ENCODE data around the gene ST3GAL5. TPM values are rescaled to one million over a fixed set of nuclear protein-coding genes. Genes with fewer than 3 reads are reported as not detected.

ST3GAL5 gene
- total RNA-seq, 1 experiment from 2014 or later, result 25.3 TPM

- Histone ChIP-seq H3K4me3 (ENCODE audit: low read depth, low read length, poor library complexity, severe bottlenecking) (no peak overlapping the region), H3K36me3 (ENCODE audit: insufficient read depth, low read length, poor library complexity, severe bottlenecking) (no peaks in the 10 kb centered on the region), H3K9me3 (ENCODE audit: low read depth, low read length, poor library complexity, severe bottlenecking) (no peaks in the 10 kb centered on the region), H3K4me1 (ENCODE audit: insufficient read depth, low read length, poor library complexity, severe bottlenecking) (peaks cover 4% of the 10 kb centered on the region), H3K27me3 (replicated peaks; ENCODE audit: insufficient read depth, low read depth, low read length, poor library complexity) (no peaks in the 10 kb centered on the region), H3K27ac (ENCODE audit: low read depth, low read length, poor library complexity, severe bottlenecking) (no peak overlapping the region)
- BruUV-seq (replicated peaks), result no TSS peak
- ChIA-PET CTCF (no interaction called here), POLR2A (ENCODE audit: low non-redundant PET) (no interaction called here)
- DNase-seq (ENCODE audit: low spot score), result no peak
- no peak for TF ChIP-seq EZH2 (IDR thresholded peaks at IDR 0.05; ENCODE audit: borderline replicate concordance, low read depth, low read length, poor library complexity, severe bottlenecking)
- TF ChIP-seq CTCF (conservative IDR thresholded peaks at IDR 0.05; ENCODE audit: low read depth, low read length), result no peak
- intact Hi-C loops (cut with micrococcal nuclease; ENCODE audit: unreplicated experiment), result no loop called here
Measured at GRCh38 chr2:85925216-85925671, 36.5 kb upstream of the ST3GAL5 start.

GRCh38 chr2:85924522-85924921, 35.7 kb upstream of the ST3GAL5 start:
- POLR2A ChIA-PET (ENCODE audit: low non-redundant PET), result no interaction called here
- Histone ChIP-seq H3K27ac (ENCODE audit: low read depth, low read length, poor library complexity, severe bottlenecking) (no peak overlapping the region), H3K36me3 (ENCODE audit: insufficient read depth, low read length, poor library complexity, severe bottlenecking) (no peaks in the 10 kb centered on the region), H3K4me3 (ENCODE audit: low read depth, low read length, poor library complexity, severe bottlenecking) (no peak overlapping the region), H3K4me1 (ENCODE audit: insufficient read depth, low read length, poor library complexity, severe bottlenecking) (peaks cover 4% of the 10 kb centered on the region), H3K27me3 (replicated peaks; ENCODE audit: insufficient read depth, low read depth, low read length, poor library complexity) (no peaks in the 10 kb centered on the region), H3K9me3 (ENCODE audit: low read depth, low read length, poor library complexity, severe bottlenecking) (no peaks in the 10 kb centered on the region)
- no TSS peak for BruUV-seq (replicated peaks)
- CTCF ChIA-PET, result no interaction called here
- TF ChIP-seq CTCF (conservative IDR thresholded peaks at IDR 0.05; ENCODE audit: low read depth, low read length), result no peak
- TF ChIP-seq EZH2 (IDR thresholded peaks at IDR 0.05; ENCODE audit: borderline replicate concordance, low read depth, low read length, poor library complexity, severe bottlenecking), result no peak
- intact Hi-C loops (cut with micrococcal nuclease; ENCODE audit: unreplicated experiment), result no loop called here
- DNase-seq (ENCODE audit: low spot score), result no peak

- ChIA-PET CTCF (no interaction called here), POLR2A (ENCODE audit: low non-redundant PET) (no interaction called here)
- TF ChIP-seq EZH2 (IDR thresholded peaks at IDR 0.05; ENCODE audit: borderline replicate concordance, low read depth, low read length, poor library complexity, severe bottlenecking) (no peak), CTCF (conservative IDR thresholded peaks at IDR 0.05; ENCODE audit: low read depth, low read length) (no peak)
- no peak for DNase-seq (ENCODE audit: low spot score)
- BruUV-seq (replicated peaks), result no TSS peak
- no peaks in the 10 kb centered on the region for H3K9me3 ChIP-seq (ENCODE audit: low read depth, low read length, poor library complexity, severe bottlenecking)
- intact Hi-C loops (cut with micrococcal nuclease; ENCODE audit: unreplicated experiment), result no loop called here
- H3K4me1 ChIP-seq (ENCODE audit: insufficient read depth, low read length, poor library complexity, severe bottlenecking), result peaks cover 4% of the 10 kb centered on the region
- no peak overlapping the region for H3K27ac ChIP-seq (ENCODE audit: low read depth, low read length, poor library complexity, severe bottlenecking)
- H3K4me3 ChIP-seq (ENCODE audit: low read depth, low read length, poor library complexity, severe bottlenecking), result no peak overlapping the region
- H3K27me3 ChIP-seq (replicated peaks; ENCODE audit: insufficient read depth, low read depth, low read length, poor library complexity), result no peaks in the 10 kb centered on the region
- H3K36me3 ChIP-seq (ENCODE audit: insufficient read depth, low read length, poor library complexity, severe bottlenecking), result no peaks in the 10 kb centered on the region
Measured at GRCh38 chr2:85922199-85922598, 33.4 kb upstream of the ST3GAL5 start.

Data from A673 (cell line).